Endothelial cell of umbilical vein (primary cell): ENCODE measurements around the gene ARHGAP27. TPM values are rescaled to one million over a fixed set of nuclear protein-coding genes. Genes with fewer than 3 reads are reported as not detected.

Source experiments
- BruUV-seq: library from RNA; stranded (reverse); fragments of 400-500 nt; replicated peaks from 2 replicates; lab custom pipeline; 2021; lab: Mats Ljungman, UMichigan
- CTCF ChIA-PET: fragments of 300-600, 350-600 bp; sonication (Branson Sonifier 250); formaldehyde crosslinking; loops from one replicate; lab custom pipeline; 2021; ENCODE audit warnings: antibody characterized with exemption, inconsistent platforms; lab: Charles Lee
- POLR2A ChIA-PET: fragments of 300-600, 350-600 bp; sonication (Branson Sonifier 250); formaldehyde crosslinking; loops from one replicate; lab custom pipeline; 2021; ENCODE audit warnings: antibody characterized with exemption, inconsistent platforms; lab: Charles Lee
- DNase-seq: peaks from one replicate; pipeline ENCODE4 v3.0.0-alpha.2; 2011; ENCODE audit warnings: low read depth, low spot score
- FAIRE-seq: peaks from 2 replicates; lab custom pipeline; 2011; peaks lifted over from hg19 to GRCh38; lab: Jason Lieb, UNC
- H2AFZ ChIP-seq: 2 replicates; pipeline ENCODE4 v1.6.0; 2012; ENCODE audit warnings: low read depth, low read length, control low read depth, inconsistent platforms
- H3K27ac ChIP-seq: 2 replicates; pipeline ENCODE4 v1.5.1; 2011; ENCODE audit warnings: low read depth, mild to moderate bottlenecking, control low read depth, low read length, moderate library complexity; ENCODE audit not compliant: insufficient read depth
- H3K27me3 ChIP-seq, 2 experiments: 2 replicates each; pipeline versions ENCODE4 v1.6.0 to v1.6.1; 2011; ENCODE audit warnings: low read length in 2 of 2, mixed read lengths in 1 of 2; ENCODE audit not compliant: control insufficient read depth in 2 of 2, insufficient read depth in 2 of 2
- H3K36me3 ChIP-seq, 2 experiments: 2 replicates in 1 of 2; 3 replicates in 1 of 2; pipeline ENCODE4 v1.5.1; 2011; ENCODE audit warnings: low read length in 2 of 2, mild to moderate bottlenecking in 1 of 2, moderate library complexity in 1 of 2; ENCODE audit not compliant: control insufficient read depth in 2 of 2, insufficient read depth in 2 of 2; ENCODE audit errors: extremely low read depth in 1 of 2
- H3K4me1 ChIP-seq: 3 replicates; pipeline ENCODE4 v1.5.1; 2011; ENCODE audit warnings: mild to moderate bottlenecking, low read length; ENCODE audit not compliant: control insufficient read depth, insufficient read depth; ENCODE audit errors: extremely low read depth
- H3K4me2 ChIP-seq: 2 replicates; pipeline ENCODE4 v1.6.1; 2011; ENCODE audit warnings: low read length, control low read depth, mixed read lengths; ENCODE audit not compliant: insufficient read depth
- H3K4me3 ChIP-seq, 3 experiments: fragments of 200-600 bp in 1 of 3; sonication (generic), shearing (Covaris generic) in 1 of 3; replicated peaks in 1 of 3; 2 replicates each; pipeline ENCODE4 v1.5.1; 2011 to 2016; ENCODE audit warnings: control low read depth in 3 of 3, low read length in 3 of 3, mild to moderate bottlenecking in 2 of 3, inconsistent platforms in 1 of 3, low read depth in 1 of 3, moderate library complexity in 1 of 3; ENCODE audit not compliant: insufficient read depth in 1 of 3
- H3K79me2 ChIP-seq: 2 replicates; pipeline ENCODE4 v1.6.0; 2012; ENCODE audit warnings: low read length, inconsistent platforms; ENCODE audit not compliant: control insufficient read depth, insufficient read depth
- H3K9ac ChIP-seq: replicated peaks from 2 replicates; pipeline ENCODE3; 2011; ENCODE audit warnings: low read length, control low read depth; ENCODE audit not compliant: insufficient read depth; ENCODE audit errors: extremely low read depth
- H3K9me1 ChIP-seq: replicated peaks from 3 replicates; pipeline ENCODE4 v1.6.0; 2011; ENCODE audit warnings: mild to moderate bottlenecking, low read length; ENCODE audit not compliant: control insufficient read depth, insufficient read depth; ENCODE audit errors: extremely low read depth
- H3K9me3 ChIP-seq: replicated peaks from 2 replicates; pipeline ENCODE4 v1.5.1; 2012; ENCODE audit warnings: low read length, inconsistent platforms; ENCODE audit not compliant: control insufficient read depth, insufficient read depth
- H4K20me1 ChIP-seq: replicated peaks from 2 replicates; pipeline ENCODE3; 2011; ENCODE audit warnings: mild to moderate bottlenecking, low read length; ENCODE audit not compliant: control insufficient read depth, insufficient read depth; ENCODE audit errors: extremely low read depth
- EZH2 ChIP-seq: IDR thresholded peaks from 2 replicates; pipeline ENCODE4 v1.6.1; 2012; ENCODE audit warnings: borderline replicate concordance, low read depth, mild to moderate bottlenecking, moderate library complexity, low read length, inconsistent platforms; ENCODE audit not compliant: severe bottlenecking
- FOS ChIP-seq: IDR thresholded peaks from 2 replicates; pipeline ENCODE4 v1.6.1; 2011; ENCODE audit warnings: mild to moderate bottlenecking, low read length, moderate library complexity, borderline replicate concordance; ENCODE audit not compliant: insufficient read depth
- GATA2 ChIP-seq: IDR thresholded peaks from 2 replicates; pipeline ENCODE4 v1.7.0; 2011; ENCODE audit warnings: low read depth, mild to moderate bottlenecking, moderate library complexity, mixed read lengths, low read length; ENCODE audit not compliant: insufficient read length, insufficient read depth
- JUN ChIP-seq: IDR thresholded peaks from 2 replicates; pipeline ENCODE4 v1.6.1; 2011; ENCODE audit warnings: borderline replicate concordance, low read depth; ENCODE audit not compliant: insufficient read length, insufficient read depth
- MYC ChIP-seq: IDR thresholded peaks from one replicate; pipeline ENCODE4 v1.6.1; 2011; ENCODE audit warnings: mild to moderate bottlenecking, low read depth, low read length
- POLR2A ChIP-seq: IDR thresholded peaks from 2 replicates; pipeline ENCODE4 v1.6.1; 2012; ENCODE audit warnings: low read depth, mild to moderate bottlenecking, control low read depth, low read length
- POLR2AphosphoS5 ChIP-seq: IDR thresholded peaks from 2 replicates; pipeline ENCODE4 v1.6.1; 2012; ENCODE audit warnings: low read depth, mild to moderate bottlenecking, control low read depth, low read length, moderate library complexity; ENCODE audit not compliant: insufficient read depth
- dilution Hi-C: fragments of 300-500 bp; cut with MboI; formaldehyde crosslinking; loops from one replicate; pipeline ENCODE4 v1.15.0; 2019; ENCODE audit warnings: low sequenced_read_pairs; ENCODE audit not compliant: extremely low pct_ligation_motif_present
- intact Hi-C: fragments of 100-400 bp; cut with micrococcal nuclease; formaldehyde crosslinking; loops from one replicate; pipeline ENCODE4 v1.10.0; 2022
- polyA plus RNA-seq, 4 experiments: library from polyadenylated mRNA; depleted of rRNA in 3 of 4; stranded (reverse) in 3 of 4; unstranded in 1 of 4; fragments of >200 nt; gene quantifications; 2 replicates each; pipeline versions ENCODE4 v1.2.1 to v1.2.3, GENCODE V29; 2011 to 2012; ENCODE audit warnings: missing spikeins in 1 of 4
- total RNA-seq: library from RNA; stranded (reverse); gene quantifications from 2 replicates; pipeline ENCODE4 v1.2.3, GENCODE V29; 2021
- TF ChIP-seq, protein P1 (sequence below), 2 donors: IDR thresholded peaks; 1 replicate in 1 of 2; 2 replicates in 1 of 2; pipeline ENCODE4 v1.5.1; 2011; ENCODE audit warnings: low read length in 2 of 2, mild to moderate bottlenecking in 2 of 2, moderate library complexity in 2 of 2, control low read depth in 1 of 2, inconsistent platforms in 1 of 2, low read depth in 1 of 2; ENCODE audit not compliant: insufficient read depth in 1 of 2; ENCODE audit errors: extremely low read depth in 1 of 2
- TF ChIP-seq, protein P2 (sequence below): IDR thresholded peaks from 2 replicates; pipeline ENCODE4 v1.6.1; 2011; ENCODE audit not compliant: insufficient read depth, insufficient read length

Gene ARHGAP27
- total and polyA plus RNA-seq, 2 donors (not counting 3 experiments of a cell fraction or from before 2014, with no cell fraction given) = 21.0 to 47.0 TPM

DNA sequence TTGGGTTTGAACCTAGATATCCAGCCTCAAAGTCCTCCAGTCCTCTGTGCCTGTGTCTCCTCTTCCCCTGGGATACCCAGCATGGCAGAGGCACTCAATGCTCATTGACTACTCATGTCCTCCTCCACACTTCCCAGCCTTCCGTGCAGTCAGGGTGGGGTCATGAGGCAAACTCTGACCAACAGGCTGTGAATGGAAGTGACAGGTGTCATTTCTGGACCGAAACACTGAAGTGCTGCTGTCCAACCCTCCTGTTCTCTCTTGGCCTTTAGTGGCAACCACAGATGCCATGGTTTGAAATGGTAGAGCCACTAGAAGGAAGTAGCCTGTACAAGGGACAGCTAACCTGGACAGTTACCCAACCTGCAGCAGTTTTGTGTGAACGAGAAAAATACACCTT, 69.2 kb downstream of the ARHGAP27 start:
- no peaks in the 10 kb centered on the region for H3K9me1 ChIP-seq
- no peak overlapping the region for H3K27ac ChIP-seq
- TF ChIP-seq FOS (no peak), JUN (no peak), POLR2A (no peak), POLR2AphosphoS5 (no peak), EZH2 (no peak), MYC (no peak), GATA2 (no peak)
- TF ChIP-seq, protein P1, sequence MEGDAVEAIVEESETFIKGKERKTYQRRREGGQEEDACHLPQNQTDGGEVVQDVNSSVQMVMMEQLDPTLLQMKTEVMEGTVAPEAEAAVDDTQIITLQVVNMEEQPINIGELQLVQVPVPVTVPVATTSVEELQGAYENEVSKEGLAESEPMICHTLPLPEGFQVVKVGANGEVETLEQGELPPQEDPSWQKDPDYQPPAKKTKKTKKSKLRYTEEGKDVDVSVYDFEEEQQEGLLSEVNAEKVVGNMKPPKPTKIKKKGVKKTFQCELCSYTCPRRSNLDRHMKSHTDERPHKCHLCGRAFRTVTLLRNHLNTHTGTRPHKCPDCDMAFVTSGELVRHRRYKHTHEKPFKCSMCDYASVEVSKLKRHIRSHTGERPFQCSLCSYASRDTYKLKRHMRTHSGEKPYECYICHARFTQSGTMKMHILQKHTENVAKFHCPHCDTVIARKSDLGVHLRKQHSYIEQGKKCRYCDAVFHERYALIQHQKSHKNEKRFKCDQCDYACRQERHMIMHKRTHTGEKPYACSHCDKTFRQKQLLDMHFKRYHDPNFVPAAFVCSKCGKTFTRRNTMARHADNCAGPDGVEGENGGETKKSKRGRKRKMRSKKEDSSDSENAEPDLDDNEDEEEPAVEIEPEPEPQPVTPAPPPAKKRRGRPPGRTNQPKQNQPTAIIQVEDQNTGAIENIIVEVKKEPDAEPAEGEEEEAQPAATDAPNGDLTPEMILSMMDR (IDR thresholded peaks at IDR 0.05; ENCODE audit: extremely low read depth in 1 of 2, insufficient read depth in 1 of 2, low read depth in 1 of 2, low read length in 2 of 2) = no peak
- TF ChIP-seq, protein P2, sequence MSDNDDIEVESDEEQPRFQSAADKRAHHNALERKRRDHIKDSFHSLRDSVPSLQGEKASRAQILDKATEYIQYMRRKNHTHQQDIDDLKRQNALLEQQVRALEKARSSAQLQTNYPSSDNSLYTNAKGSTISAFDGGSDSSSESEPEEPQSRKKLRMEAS = no peak
- H4K20me1 ChIP-seq = no peaks in the 10 kb centered on the region
- intact Hi-C loops = no loop called here
- DNase-seq = no peak
- POLR2A ChIA-PET = interaction anchor here (0.9 kb wide), 1 partner anchor 8 kb away, joined by 3 read pairs; no protein-coding TSS in a partner anchor
- no peaks in the 10 kb centered on the region for H3K79me2 ChIP-seq
- dilution Hi-C loops = no loop called here
- H3K4me2 ChIP-seq = no peak overlapping the region
- CTCF ChIA-PET = interaction anchor here (0.9 to 3.4 kb wide), 2 partner anchors 8 to 86 kb away, joined by 3 to 12 read pairs; no protein-coding TSS in a partner anchor
- H3K4me3 ChIP-seq = no peak overlapping the region
- no peaks in the 10 kb centered on the region for H3K9me3 ChIP-seq
- FAIRE-seq = no peak
- H3K9ac ChIP-seq = no peak overlapping the region
- H2AFZ ChIP-seq = no peak overlapping the region
- no peaks in the 10 kb centered on the region for H3K36me3 ChIP-seq
- H3K4me1 ChIP-seq = peaks cover 5% of the 10 kb centered on the region
- H3K27me3 ChIP-seq = peaks cover 0 to 4% of the 10 kb centered on the region in 2 experiments
- BruUV-seq = no TSS peak
